ENCODE measurements around the gene COA7.

Gene COA7

GRCh38 chr1:52679048-52679447, 19.1 kb downstream of the COA7 start:
- no peak for TF ChIP-seq CTCF (IDR thresholded peaks at IDR 0.05)
- DNase-seq: peak in 1 of 2 donors; percentile 17

GRCh38 chr1:52677076-52677806, 20.9 kb downstream of the COA7 start:
- Histone ChIP-seq H3K4me3 (no peak overlapping the region), H3K4me1 (no peaks in the 10 kb centered on the region), H3K27me3 (no peaks in the 10 kb centered on the region), H3K9me3 (no peaks in the 10 kb centered on the region), H3K27ac (no peak overlapping the region), H3K36me3 (no peaks in the 10 kb centered on the region)
- intact Hi-C loops (cut with DNase I; ENCODE audit: low total_unique reads): no loop called here
- TF ChIP-seq CTCF (IDR thresholded peaks at IDR 0.05): no peak
- DNase-seq: peak in 1 of 2 donors; percentile 40

More at GRCh38 chr1:52679048-52679447, 19.1 kb downstream of the COA7 start:
- H3K27ac ChIP-seq: no peak overlapping the region
- H3K9me3 ChIP-seq: no peaks in the 10 kb centered on the region
- H3K4me1 ChIP-seq: no peaks in the 10 kb centered on the region
- no peaks in the 10 kb centered on the region for H3K27me3 ChIP-seq
- H3K36me3 ChIP-seq: no peaks in the 10 kb centered on the region
- intact Hi-C loops (cut with DNase I; ENCODE audit: low total_unique reads): no loop called here
- H3K4me3 ChIP-seq: no peak overlapping the region

GRCh38 chr1:52676249-52676903, 21.8 kb downstream of the COA7 start:
- Histone ChIP-seq H3K36me3 (no peaks in the 10 kb centered on the region), H3K4me1 (no peaks in the 10 kb centered on the region), H3K4me3 (no peak overlapping the region), H3K27me3 (no peaks in the 10 kb centered on the region), H3K9me3 (no peaks in the 10 kb centered on the region), H3K27ac (no peak overlapping the region)
- DNase-seq: peak; percentile 64 to 69
- intact Hi-C loops (cut with DNase I; ENCODE audit: low total_unique reads): no loop called here
- TF ChIP-seq CTCF (IDR thresholded peaks at IDR 0.05): no peak

- Histone ChIP-seq H3K27ac (no peak overlapping the region), H3K27me3 (no peaks in the 10 kb centered on the region), H3K36me3 (no peaks in the 10 kb centered on the region), H3K9me3 (no peaks in the 10 kb centered on the region), H3K4me1 (peaks cover 0 to 7% (median 0%) of the 10 kb centered on the region in 4 donors), H3K4me3 (no peak overlapping the region)
- no peak for TF ChIP-seq CTCF (IDR thresholded peaks at IDR 0.05)
- intact Hi-C loops (cut with DNase I; ENCODE audit: low total_unique reads): no loop called here
- DNase-seq: peak in 1 of 2 donors; percentile 28
Observed at GRCh38 chr1:52674497-52675384, 23.4 kb downstream of the COA7 start.

GRCh38 chr1:52673513-52673912, 24.6 kb downstream of the COA7 start:
- intact Hi-C loops (cut with DNase I; ENCODE audit: low total_unique reads): no loop called here
- Histone ChIP-seq H3K4me1 (peaks cover 0 to 12% (median 0%) of the 10 kb centered on the region in 4 donors), H3K27ac (no peak overlapping the region), H3K36me3 (no peaks in the 10 kb centered on the region), H3K4me3 (no peak overlapping the region), H3K27me3 (no peaks in the 10 kb centered on the region), H3K9me3 (no peaks in the 10 kb centered on the region)
- no peak for TF ChIP-seq CTCF (IDR thresholded peaks at IDR 0.05)
- no peak for DNase-seq
